ENCODE measurements around the gene TRIM56. TPM values are rescaled to one million over a fixed set of nuclear protein-coding genes. Genes with fewer than 3 reads are reported as not detected.
A peak's percentile ranks its signal among the peaks of the same experiment; 100 is the strongest.

Gene TRIM56
- total and polyA plus RNA-seq, 2 of the 13 experiments (the other 11 are each of a cell fraction or from before 2014, with no cell fraction given), result 3.2 to 7.1 TPM

DNA sequence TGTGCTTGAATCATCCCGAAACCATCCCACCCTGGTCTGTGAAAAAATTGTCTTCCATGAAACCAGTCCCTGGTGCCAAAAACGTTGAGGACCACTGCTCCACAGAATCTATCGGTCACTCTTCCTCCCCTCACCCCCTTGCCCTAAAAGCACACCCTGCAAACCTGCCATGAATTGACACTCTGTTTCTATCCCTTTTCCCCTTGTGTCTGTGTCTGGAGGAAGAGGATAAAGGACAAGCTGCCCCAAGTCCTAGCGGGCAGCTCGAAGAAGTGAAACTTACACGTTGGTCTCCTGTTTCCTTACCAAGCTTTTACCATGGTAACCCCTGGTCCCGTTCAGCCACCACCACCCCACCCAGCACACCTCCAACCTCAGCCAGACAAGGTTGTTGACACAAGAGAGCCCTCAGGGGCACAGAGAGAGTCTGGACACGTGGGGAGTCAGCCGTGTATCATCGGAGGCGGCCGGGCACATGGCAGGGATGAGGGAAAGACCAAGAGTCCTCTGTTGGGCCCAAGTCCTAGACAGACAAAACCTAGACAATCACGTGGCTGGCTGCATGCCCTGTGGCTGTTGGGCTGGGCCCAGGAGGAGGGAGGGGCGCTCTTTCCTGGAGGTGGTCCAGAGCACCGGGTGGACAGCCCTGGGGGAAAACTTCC lies 40.8 kb downstream of the TRIM56 start (continued):
- TF ChIP-seq, protein P1, sequence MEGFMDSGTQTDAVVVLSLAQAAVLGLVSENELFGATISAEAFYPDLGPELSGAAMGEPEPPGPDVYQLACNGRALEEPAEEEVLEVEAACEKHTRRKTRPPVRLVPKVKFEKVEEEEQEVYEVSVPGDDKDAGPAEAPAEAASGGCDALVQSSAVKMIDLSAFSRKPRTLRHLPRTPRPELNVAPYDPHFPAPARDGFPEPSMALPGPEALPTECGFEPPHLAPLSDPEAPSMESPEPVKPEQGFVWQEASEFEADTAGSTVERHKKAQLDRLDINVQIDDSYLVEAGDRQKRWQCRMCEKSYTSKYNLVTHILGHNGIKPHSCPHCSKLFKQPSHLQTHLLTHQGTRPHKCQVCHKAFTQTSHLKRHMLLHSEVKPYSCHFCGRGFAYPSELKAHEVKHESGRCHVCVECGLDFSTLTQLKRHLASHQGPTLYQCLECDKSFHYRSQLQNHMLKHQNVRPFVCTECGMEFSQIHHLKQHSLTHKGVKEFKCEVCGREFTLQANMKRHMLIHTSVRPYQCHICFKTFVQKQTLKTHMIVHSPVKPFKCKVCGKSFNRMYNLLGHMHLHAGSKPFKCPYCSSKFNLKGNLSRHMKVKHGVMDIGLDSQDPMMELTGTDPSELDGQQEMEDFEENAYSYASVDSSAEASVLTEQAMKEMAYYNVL (CRISPR knock-in tag; IDR thresholded peaks at IDR 0.05; ENCODE audit: borderline replicate concordance), result no peak
- TF ChIP-seq CAMTA2 (CRISPR knock-in tag; IDR thresholded peaks at IDR 0.05; ENCODE audit: borderline replicate concordance), result no peak
- no peak for TF ChIP-seq STAG1 (CRISPR knock-in tag; IDR thresholded peaks at IDR 0.05)
- TF ChIP-seq HNF4A (CRISPR knock-in tag; IDR thresholded peaks at IDR 0.05), result peak; percentile 26; the same call in 1 of the 2 replicates
- TF ChIP-seq, protein P2, sequence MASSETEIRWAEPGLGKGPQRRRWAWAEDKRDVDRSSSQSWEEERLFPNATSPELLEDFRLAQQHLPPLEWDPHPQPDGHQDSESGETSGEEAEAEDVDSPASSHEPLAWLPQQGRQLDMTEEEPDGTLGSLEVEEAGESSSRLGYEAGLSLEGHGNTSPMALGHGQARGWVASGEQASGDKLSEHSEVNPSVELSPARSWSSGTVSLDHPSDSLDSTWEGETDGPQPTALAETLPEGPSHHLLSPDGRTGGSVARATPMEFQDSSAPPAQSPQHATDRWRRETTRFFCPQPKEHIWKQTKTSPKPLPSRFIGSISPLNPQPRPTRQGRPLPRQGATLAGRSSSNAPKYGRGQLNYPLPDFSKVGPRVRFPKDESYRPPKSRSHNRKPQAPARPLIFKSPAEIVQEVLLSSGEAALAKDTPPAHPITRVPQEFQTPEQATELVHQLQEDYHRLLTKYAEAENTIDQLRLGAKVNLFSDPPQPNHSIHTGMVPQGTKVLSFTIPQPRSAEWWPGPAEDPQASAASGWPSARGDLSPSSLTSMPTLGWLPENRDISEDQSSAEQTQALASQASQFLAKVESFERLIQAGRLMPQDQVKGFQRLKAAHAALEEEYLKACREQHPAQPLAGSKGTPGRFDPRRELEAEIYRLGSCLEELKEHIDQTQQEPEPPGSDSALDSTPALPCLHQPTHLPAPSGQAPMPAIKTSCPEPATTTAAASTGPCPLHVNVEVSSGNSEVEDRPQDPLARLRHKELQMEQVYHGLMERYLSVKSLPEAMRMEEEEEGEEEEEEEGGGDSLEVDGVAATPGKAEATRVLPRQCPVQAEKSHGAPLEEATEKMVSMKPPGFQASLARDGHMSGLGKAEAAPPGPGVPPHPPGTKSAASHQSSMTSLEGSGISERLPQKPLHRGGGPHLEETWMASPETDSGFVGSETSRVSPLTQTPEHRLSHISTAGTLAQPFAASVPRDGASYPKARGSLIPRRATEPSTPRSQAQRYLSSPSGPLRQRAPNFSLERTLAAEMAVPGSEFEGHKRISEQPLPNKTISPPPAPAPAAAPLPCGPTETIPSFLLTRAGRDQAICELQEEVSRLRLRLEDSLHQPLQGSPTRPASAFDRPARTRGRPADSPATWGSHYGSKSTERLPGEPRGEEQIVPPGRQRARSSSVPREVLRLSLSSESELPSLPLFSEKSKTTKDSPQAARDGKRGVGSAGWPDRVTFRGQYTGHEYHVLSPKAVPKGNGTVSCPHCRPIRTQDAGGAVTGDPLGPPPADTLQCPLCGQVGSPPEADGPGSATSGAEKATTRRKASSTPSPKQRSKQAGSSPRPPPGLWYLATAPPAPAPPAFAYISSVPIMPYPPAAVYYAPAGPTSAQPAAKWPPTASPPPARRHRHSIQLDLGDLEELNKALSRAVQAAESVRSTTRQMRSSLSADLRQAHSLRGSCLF (CRISPR knock-in tag; IDR thresholded peaks at IDR 0.05; ENCODE audit: borderline replicate concordance), result no peak
- TF ChIP-seq NFE2L2 (IDR thresholded peaks at IDR 0.05; ENCODE audit: low read length), result no peak
- TF ChIP-seq MBNL3 (CRISPR knock-in tag; conservative IDR thresholded peaks at IDR 0.05), result no peak
- no peak for TF ChIP-seq SRSF9 (IDR thresholded peaks at IDR 0.05; ENCODE audit: borderline replicate concordance, insufficient read depth, low read depth, low read length, poor library complexity, severe bottlenecking)
- no peak for TF ChIP-seq PHB2 (IDR thresholded peaks at IDR 0.05; ENCODE audit: partially characterized antibody)
- no peak for TF ChIP-seq ZNF75D (CRISPR knock-in tag; IDR thresholded peaks at IDR 0.05; ENCODE audit: borderline replicate concordance)
- no peak for TF ChIP-seq SMC3 (IDR thresholded peaks at IDR 0.05; ENCODE audit: low read length)
- TF ChIP-seq ZNF577 (CRISPR knock-in tag; IDR thresholded peaks at IDR 0.05; ENCODE audit: borderline replicate concordance, low read depth), result no peak
- TF ChIP-seq, protein P3, sequence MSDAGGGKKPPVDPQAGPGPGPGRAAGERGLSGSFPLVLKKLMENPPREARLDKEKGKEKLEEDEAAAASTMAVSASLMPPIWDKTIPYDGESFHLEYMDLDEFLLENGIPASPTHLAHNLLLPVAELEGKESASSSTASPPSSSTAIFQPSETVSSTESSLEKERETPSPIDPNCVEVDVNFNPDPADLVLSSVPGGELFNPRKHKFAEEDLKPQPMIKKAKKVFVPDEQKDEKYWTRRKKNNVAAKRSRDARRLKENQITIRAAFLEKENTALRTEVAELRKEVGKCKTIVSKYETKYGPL (CRISPR knock-in tag; IDR thresholded peaks at IDR 0.05), result no peak
- peak; percentile 60; the same call in 1 of the 2 replicates for TF ChIP-seq ZNF446 (CRISPR knock-in tag; IDR thresholded peaks at IDR 0.05)
- TF ChIP-seq, protein P4, sequence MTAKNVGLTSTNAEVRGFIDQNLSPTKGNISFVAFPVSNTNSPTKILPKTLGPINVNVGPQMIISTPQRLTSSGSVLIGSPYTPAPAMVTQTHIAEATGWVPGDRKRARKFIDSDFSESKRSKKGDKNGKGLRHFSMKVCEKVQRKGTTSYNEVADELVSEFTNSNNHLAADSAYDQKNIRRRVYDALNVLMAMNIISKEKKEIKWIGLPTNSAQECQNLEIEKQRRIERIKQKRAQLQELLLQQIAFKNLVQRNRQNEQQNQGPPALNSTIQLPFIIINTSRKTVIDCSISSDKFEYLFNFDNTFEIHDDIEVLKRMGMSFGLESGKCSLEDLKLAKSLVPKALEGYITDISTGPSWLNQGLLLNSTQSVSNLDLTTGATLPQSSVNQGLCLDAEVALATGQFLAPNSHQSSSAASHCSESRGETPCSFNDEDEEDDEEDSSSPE (CRISPR knock-in tag; IDR thresholded peaks at IDR 0.05), result peak; percentile 46
- no peak for TF ChIP-seq IKZF1 (IDR thresholded peaks at IDR 0.05)
- TF ChIP-seq ZNF484 (CRISPR knock-in tag; IDR thresholded peaks at IDR 0.05; ENCODE audit: borderline replicate concordance, low read depth), result no peak
- TF ChIP-seq, protein P5, sequence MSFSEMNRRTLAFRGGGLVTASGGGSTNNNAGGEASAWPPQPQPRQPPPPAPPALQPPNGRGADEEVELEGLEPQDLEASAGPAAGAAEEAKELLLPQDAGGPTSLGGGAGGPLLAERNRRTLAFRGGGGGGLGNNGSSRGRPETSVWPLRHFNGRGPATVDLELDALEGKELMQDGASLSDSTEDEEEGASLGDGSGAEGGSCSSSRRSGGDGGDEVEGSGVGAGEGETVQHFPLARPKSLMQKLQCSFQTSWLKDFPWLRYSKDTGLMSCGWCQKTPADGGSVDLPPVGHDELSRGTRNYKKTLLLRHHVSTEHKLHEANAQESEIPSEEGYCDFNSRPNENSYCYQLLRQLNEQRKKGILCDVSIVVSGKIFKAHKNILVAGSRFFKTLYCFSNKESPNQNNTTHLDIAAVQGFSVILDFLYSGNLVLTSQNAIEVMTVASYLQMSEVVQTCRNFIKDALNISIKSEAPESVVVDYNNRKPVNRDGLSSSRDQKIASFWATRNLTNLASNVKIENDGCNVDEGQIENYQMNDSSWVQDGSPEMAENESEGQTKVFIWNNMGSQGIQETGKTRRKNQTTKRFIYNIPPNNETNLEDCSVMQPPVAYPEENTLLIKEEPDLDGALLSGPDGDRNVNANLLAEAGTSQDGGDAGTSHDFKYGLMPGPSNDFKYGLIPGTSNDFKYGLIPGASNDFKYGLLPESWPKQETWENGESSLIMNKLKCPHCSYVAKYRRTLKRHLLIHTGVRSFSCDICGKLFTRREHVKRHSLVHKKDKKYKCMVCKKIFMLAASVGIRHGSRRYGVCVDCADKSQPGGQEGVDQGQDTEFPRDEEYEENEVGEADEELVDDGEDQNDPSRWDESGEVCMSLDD (CRISPR knock-in tag; IDR thresholded peaks at IDR 0.05; ENCODE audit: borderline replicate concordance), result no peak
